Stimulated activated CD8-positive, alpha-beta memory T cell treated with anti-CD3 and anti-CD28 coated beads, Interleukin-15, amount 100 ng/mL, for 4 hours (primary cell): ENCODE results near the gene LRMDA.

ENCODE experiments used
- DNase-seq, 2 donors: peaks; one replicate each; pipeline ENCODE4 v3.0.0-alpha.2; 2020; ENCODE audit warnings: low read depth in 2 of 2

Gene LRMDA

GRCh38 chr10:76201962-76202361, 770.5 kb downstream of the LRMDA start:
- DNase-seq: no peak

- DNase-seq: no peak
These were observed 771.4 kb downstream of the LRMDA start for GRCh38 chr10:76202777-76203176.

- DNase-seq: no peak
These were observed 773.9 kb downstream of the LRMDA start for GRCh38 chr10:76205361-76205760.

- no peak for DNase-seq
These were observed 775.5 kb downstream of the LRMDA start for GRCh38 chr10:76206797-76207352.

GRCh38 chr10:76209135-76209534, 777.7 kb downstream of the LRMDA start:
- no peak for DNase-seq

- no peak for DNase-seq
These were observed 778.8 kb downstream of the LRMDA start for GRCh38 chr10:76210211-76210610.

- no peak for DNase-seq
These were observed 780.3 kb downstream of the LRMDA start for GRCh38 chr10:76211691-76212090.

- DNase-seq: no peak
These were observed 782.5 kb downstream of the LRMDA start for GRCh38 chr10:76213876-76214275.

- no peak for DNase-seq
These were observed 786.6 kb downstream of the LRMDA start for GRCh38 chr10:76218035-76218434.

GRCh38 chr10:76229341-76229740, 797.9 kb downstream of the LRMDA start:
- DNase-seq: no peak

- DNase-seq: no peak
These were observed 799.5 kb downstream of the LRMDA start for GRCh38 chr10:76230921-76231285.

GRCh38 chr10:76231286-76231934, 800.0 kb downstream of the LRMDA start:
- DNase-seq: no peak

GRCh38 chr10:76234499-76235226, 803.2 kb downstream of the LRMDA start:
- no peak for DNase-seq

GRCh38 chr10:76236356-76236755, 804.9 kb downstream of the LRMDA start:
- no peak for DNase-seq

GRCh38 chr10:76242956-76243355, 811.5 kb downstream of the LRMDA start:
- no peak for DNase-seq

GRCh38 chr10:76244061-76244686, 812.8 kb downstream of the LRMDA start:
- DNase-seq: no peak

- DNase-seq: no peak
These were observed 814.6 kb downstream of the LRMDA start for GRCh38 chr10:76245951-76246495.

- DNase-seq: no peak
These were observed 817.3 kb downstream of the LRMDA start for GRCh38 chr10:76248649-76249200.

- no peak for DNase-seq
These were observed 820.6 kb downstream of the LRMDA start for GRCh38 chr10:76251841-76252671.

- no peak for DNase-seq
These were observed 821.3 kb downstream of the LRMDA start for GRCh38 chr10:76252733-76253132.

- DNase-seq: no peak
These were observed 823.8 kb downstream of the LRMDA start for GRCh38 chr10:76255241-76255640.
